GM18868 (cell line): Measurements from ENCODE around the gene ZBED4.
"Not testable (repeated sequence)": the region's sequence is repeated elsewhere in the genome, so short reads cannot be mapped to it uniquely, and the experiment has no call there.

Source experiments
- ATAC-seq: cut with Tn5 transposase; IDR thresholded peaks from one replicate; pipeline ENCODE4 v1.9.1; 2021; ENCODE audit warnings: mild to moderate bottlenecking, moderate library complexity; ENCODE audit not compliant: unreplicated experiment

ZBED4 gene

GRCh38 chr22:49852898-49853894, at the start of gene ZBED4:
Gene ZBED4 (plus strand): TSS chr22:49853844. CDS start chr22:49883663, 29,819 bp downstream.
- peak; percentile 70 for ATAC-seq

GRCh38 chr22:49807129-49807528, 46.5 kb upstream of the ZBED4 start:
- ATAC-seq: no peak

- no peak for ATAC-seq
Observed at GRCh38 chr22:49807780-49808708, 45.6 kb upstream of the ZBED4 start.

GRCh38 chr22:49810363-49811019, 43.2 kb upstream of the ZBED4 start:
- no peak for ATAC-seq

- no peak for ATAC-seq
Observed at GRCh38 chr22:49811020-49811791, 42.4 kb upstream of the ZBED4 start.

GRCh38 chr22:49812838-49813237, 40.8 kb upstream of the ZBED4 start:
- no peak for ATAC-seq

- ATAC-seq: no peak
Observed at GRCh38 chr22:49814164-49814686, 39.4 kb upstream of the ZBED4 start.

GRCh38 chr22:49814856-49815255, 38.8 kb upstream of the ZBED4 start:
- ATAC-seq: no peak

- ATAC-seq: no peak
Observed at GRCh38 chr22:49815641-49816091, 38.0 kb upstream of the ZBED4 start.

GRCh38 chr22:49817359-49817758, 36.3 kb upstream of the ZBED4 start:
- ATAC-seq: no peak

- no peak for ATAC-seq
Observed at GRCh38 chr22:49820984-49821383, 32.7 kb upstream of the ZBED4 start.

- not testable (repeated sequence) for ATAC-seq
Observed at GRCh38 chr22:49821741-49822140, 31.9 kb upstream of the ZBED4 start.

GRCh38 chr22:49823289-49824045, 30.2 kb upstream of the ZBED4 start:
- ATAC-seq: no peak

GRCh38 chr22:49824185-49824925, 29.3 kb upstream of the ZBED4 start:
- no peak for ATAC-seq

- no peak for ATAC-seq
Observed at GRCh38 chr22:49824936-49825335, 28.7 kb upstream of the ZBED4 start.

GRCh38 chr22:49825436-49825835, 28.2 kb upstream of the ZBED4 start:
- no peak for ATAC-seq

GRCh38 chr22:49825944-49826602, 27.6 kb upstream of the ZBED4 start:
- no peak for ATAC-seq
